Measurements from ENCODE around the gene NLK. TPM values are rescaled to one million over a fixed set of nuclear protein-coding genes. Genes with fewer than 3 reads are reported as not detected.
A peak's percentile ranks its signal among the peaks of the same experiment; 100 is the strongest.

NLK gene
- total and polyA plus RNA-seq, 2 of the 13 experiments (the other 11 are each of a cell fraction or from before 2014, with no cell fraction given) = 13.4 to 14.6 TPM

DNA sequence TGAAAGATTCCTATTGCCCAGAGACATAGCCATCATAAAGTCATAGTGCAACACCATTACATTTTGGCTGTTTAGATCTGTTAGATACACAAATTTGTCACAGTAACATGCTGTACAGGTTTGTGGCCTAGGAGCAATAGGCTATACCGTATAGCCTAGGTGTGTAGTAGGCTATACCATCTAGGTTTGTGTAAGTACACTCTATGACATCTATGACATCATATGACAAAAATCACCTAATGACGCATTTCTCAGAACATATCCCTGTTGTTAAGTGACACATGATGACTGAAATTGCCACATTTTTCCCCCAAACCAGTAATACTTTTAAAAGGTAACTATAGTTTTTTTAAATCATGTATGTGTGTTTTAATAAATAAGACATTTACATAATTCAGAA is 43.3 kb downstream of the NLK start (continued):
- 0 out of 2 replicates have a peak, but pooled peaks have one; percentile 20 for TF ChIP-seq ATF7 (IDR thresholded peaks at IDR 0.05)
- TF ChIP-seq ATF7 (CRISPR knock-in tag; IDR thresholded peaks at IDR 0.05) = no peak
- TF ChIP-seq RFXAP (CRISPR knock-in tag; IDR thresholded peaks at IDR 0.05; ENCODE audit: borderline replicate concordance) = no peak
- TF ChIP-seq ZNF792 (CRISPR knock-in tag; IDR thresholded peaks at IDR 0.05) = no peak
- TF ChIP-seq CREB1 (IDR thresholded peaks at IDR 0.05) = peak; percentile 65
- no peak for TF ChIP-seq CREB1 (CRISPR knock-in tag; IDR thresholded peaks at IDR 0.05)
- TF ChIP-seq ZNF563 (CRISPR knock-in tag; IDR thresholded peaks at IDR 0.05) = no peak
- no peak for TF ChIP-seq ZNF788 (CRISPR knock-in tag; IDR thresholded peaks at IDR 0.05; ENCODE audit: borderline replicate concordance)
- no peak for TF ChIP-seq EP300 (IDR thresholded peaks at IDR 0.05; ENCODE audit: low read depth in 2 of 2, low read length in 2 of 2)
- no peak for TF ChIP-seq EP300 (CRISPR knock-in tag; IDR thresholded peaks at IDR 0.05; ENCODE audit: borderline replicate concordance)
- TF ChIP-seq NPAS2 (CRISPR knock-in tag; IDR thresholded peaks at IDR 0.05; ENCODE audit: borderline replicate concordance) = no peak

- CTCF ChIA-PET (ENCODE audit: low intra/inter-chr PET ratio, low total read pairs) = no interaction called here
- Histone ChIP-seq H2AFZ (ENCODE audit: low read length) (no peak overlapping the region), H3K27ac (ENCODE audit: extremely low read length, insufficient read depth, low read length) (no peak overlapping the region), H3K4me1 (ENCODE audit: insufficient read depth, low read length) (peaks cover 20% of the 10 kb centered on the region), H3K4me3 (replicated peaks in 1 of 3; ENCODE audit: insufficient read depth in 1 of 3, low read depth in 2 of 3, low read length in 3 of 3) (no peak overlapping the region), H4K20me1 (ENCODE audit: insufficient read depth, low read length) (no peaks in the 10 kb centered on the region), H3K9ac (ENCODE audit: insufficient read depth, low read depth, low read length) (no peak overlapping the region), H3K4me2 (ENCODE audit: low read depth, low read length) (no peak overlapping the region), H3K27me3 (ENCODE audit: control insufficient read depth in 1 of 2, insufficient read depth in 2 of 2, low read length in 2 of 2) (no peaks in the 10 kb centered on the region), H3K79me2 (ENCODE audit: insufficient read depth, low read length) (peaks cover 9% of the 10 kb centered on the region), H3K9me3 (ENCODE audit: low read length) (no peaks in the 10 kb centered on the region), H3K36me3 (replicated peaks in 1 of 2; ENCODE audit: control insufficient read depth in 1 of 2, insufficient read depth in 2 of 2, low read length in 2 of 2) (no peaks in the 10 kb centered on the region)
- no peak for ATAC-seq
- intact Hi-C loops (cut with micrococcal nuclease; ENCODE audit: unreplicated experiment) (no loop called here), in situ Hi-C loops (cut with HindIII; ENCODE audit: extremely low pct_ligation_motif_present, low pct_unique_long_range_greater_than_20kb) (no loop called here)
- no TSS peak for BruUV-seq (replicated peaks)
- POLR2A ChIA-PET = no interaction called here
- FAIRE-seq = no peak
- WGBS (ENCODE audit: low lambda C conversion rate) = 93% methylated on average over 4 of the region's 4 CpGs
- no peak for DNase-seq (ENCODE audit: low spot score)
- TF ChIP-seq, protein P1, sequence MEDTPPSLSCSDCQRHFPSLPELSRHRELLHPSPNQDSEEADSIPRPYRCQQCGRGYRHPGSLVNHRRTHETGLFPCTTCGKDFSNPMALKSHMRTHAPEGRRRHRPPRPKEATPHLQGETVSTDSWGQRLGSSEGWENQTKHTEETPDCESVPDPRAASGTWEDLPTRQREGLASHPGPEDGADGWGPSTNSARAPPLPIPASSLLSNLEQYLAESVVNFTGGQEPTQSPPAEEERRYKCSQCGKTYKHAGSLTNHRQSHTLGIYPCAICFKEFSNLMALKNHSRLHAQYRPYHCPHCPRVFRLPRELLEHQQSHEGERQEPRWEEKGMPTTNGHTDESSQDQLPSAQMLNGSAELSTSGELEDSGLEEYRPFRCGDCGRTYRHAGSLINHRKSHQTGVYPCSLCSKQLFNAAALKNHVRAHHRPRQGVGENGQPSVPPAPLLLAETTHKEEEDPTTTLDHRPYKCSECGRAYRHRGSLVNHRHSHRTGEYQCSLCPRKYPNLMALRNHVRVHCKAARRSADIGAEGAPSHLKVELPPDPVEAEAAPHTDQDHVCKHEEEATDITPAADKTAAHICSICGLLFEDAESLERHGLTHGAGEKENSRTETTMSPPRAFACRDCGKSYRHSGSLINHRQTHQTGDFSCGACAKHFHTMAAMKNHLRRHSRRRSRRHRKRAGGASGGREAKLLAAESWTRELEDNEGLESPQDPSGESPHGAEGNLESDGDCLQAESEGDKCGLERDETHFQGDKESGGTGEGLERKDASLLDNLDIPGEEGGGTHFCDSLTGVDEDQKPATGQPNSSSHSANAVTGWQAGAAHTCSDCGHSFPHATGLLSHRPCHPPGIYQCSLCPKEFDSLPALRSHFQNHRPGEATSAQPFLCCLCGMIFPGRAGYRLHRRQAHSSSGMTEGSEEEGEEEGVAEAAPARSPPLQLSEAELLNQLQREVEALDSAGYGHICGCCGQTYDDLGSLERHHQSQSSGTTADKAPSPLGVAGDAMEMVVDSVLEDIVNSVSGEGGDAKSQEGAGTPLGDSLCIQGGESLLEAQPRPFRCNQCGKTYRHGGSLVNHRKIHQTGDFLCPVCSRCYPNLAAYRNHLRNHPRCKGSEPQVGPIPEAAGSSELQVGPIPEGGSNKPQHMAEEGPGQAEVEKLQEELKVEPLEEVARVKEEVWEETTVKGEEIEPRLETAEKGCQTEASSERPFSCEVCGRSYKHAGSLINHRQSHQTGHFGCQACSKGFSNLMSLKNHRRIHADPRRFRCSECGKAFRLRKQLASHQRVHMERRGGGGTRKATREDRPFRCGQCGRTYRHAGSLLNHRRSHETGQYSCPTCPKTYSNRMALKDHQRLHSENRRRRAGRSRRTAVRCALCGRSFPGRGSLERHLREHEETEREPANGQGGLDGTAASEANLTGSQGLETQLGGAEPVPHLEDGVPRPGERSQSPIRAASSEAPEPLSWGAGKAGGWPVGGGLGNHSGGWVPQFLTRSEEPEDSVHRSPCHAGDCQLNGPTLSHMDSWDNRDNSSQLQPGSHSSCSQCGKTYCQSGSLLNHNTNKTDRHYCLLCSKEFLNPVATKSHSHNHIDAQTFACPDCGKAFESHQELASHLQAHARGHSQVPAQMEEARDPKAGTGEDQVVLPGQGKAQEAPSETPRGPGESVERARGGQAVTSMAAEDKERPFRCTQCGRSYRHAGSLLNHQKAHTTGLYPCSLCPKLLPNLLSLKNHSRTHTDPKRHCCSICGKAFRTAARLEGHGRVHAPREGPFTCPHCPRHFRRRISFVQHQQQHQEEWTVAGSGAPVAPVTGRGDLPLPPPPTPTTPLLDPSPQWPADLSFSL (CRISPR knock-in tag; IDR thresholded peaks at IDR 0.05) = no peak
- TF ChIP-seq ZNF619 (CRISPR knock-in tag; IDR thresholded peaks at IDR 0.05) = no peak
- no peak for TF ChIP-seq SYNCRIP (IDR thresholded peaks at IDR 0.05; ENCODE audit: insufficient read depth, low read depth, low read length)
- TF ChIP-seq, protein P2, sequence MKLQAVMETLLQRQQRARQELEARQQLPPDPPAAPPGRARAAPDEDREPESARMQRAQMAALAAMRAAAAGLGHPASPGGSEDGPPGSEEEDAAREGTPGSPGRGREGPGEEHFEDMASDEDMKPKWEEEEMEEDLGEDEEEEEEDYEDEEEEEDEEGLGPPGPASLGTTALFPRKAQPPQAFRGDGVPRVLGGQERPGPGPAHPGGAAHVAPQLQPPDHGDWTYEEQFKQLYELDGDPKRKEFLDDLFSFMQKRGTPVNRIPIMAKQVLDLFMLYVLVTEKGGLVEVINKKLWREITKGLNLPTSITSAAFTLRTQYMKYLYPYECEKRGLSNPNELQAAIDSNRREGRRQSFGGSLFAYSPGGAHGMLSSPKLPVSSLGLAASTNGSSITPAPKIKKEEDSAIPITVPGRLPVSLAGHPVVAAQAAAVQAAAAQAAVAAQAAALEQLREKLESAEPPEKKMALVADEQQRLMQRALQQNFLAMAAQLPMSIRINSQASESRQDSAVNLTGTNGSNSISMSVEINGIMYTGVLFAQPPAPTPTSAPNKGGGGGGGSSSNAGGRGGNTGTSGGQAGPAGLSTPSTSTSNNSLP (IDR thresholded peaks at IDR 0.05; ENCODE audit: low read depth, low read length) = no peak
- TF ChIP-seq HOXA9 (CRISPR knock-in tag; IDR thresholded peaks at IDR 0.05; ENCODE audit: borderline replicate concordance) = no peak
- TF ChIP-seq HNRNPH1 (optimal IDR thresholded peaks at IDR 0.05; ENCODE audit: low read depth, low read length) = no peak
These were observed 44.0 kb downstream of the NLK start for GRCh38 chr17:28086519-28086918.
